Keratinocyte (primary cell): Measurements from ENCODE around the gene IGHMBP2. TPM values are rescaled to one million over a fixed set of nuclear protein-coding genes. Genes with fewer than 3 reads are reported as not detected.

Experiments used
- DNase-seq: peaks from one replicate; pipeline ENCODE4 v3.0.0-alpha.2; 2011; ENCODE audit warnings: low read depth, missing footprints, low spot score
- FAIRE-seq: peaks from 2 replicates; lab custom pipeline; 2011; peaks lifted over from hg19 to GRCh38; lab: Jason Lieb, UNC
- H2AFZ ChIP-seq: 2 replicates; pipeline ENCODE4 v1.6.0; 2012; ENCODE audit warnings: low read length, control low read depth, inconsistent platforms; ENCODE audit not compliant: control insufficient read depth
- H3K27ac ChIP-seq: 2 replicates; pipeline ENCODE4 v1.5.1; 2011; ENCODE audit warnings: low read length; ENCODE audit not compliant: control insufficient read depth, insufficient read depth
- H3K27me3 ChIP-seq: 3 replicates; pipeline ENCODE4 v1.6.0; 2011; ENCODE audit warnings: low read length; ENCODE audit not compliant: control insufficient read depth, insufficient read depth; ENCODE audit errors: extremely low read depth
- H3K36me3 ChIP-seq, 2 experiments: 2 replicates in 1 of 2; 3 replicates in 1 of 2; pipeline ENCODE4 v1.5.1; 2011; ENCODE audit warnings: low read length in 2 of 2, mild to moderate bottlenecking in 1 of 2; ENCODE audit not compliant: control insufficient read depth in 2 of 2, insufficient read depth in 2 of 2; ENCODE audit errors: extremely low read depth in 1 of 2
- H3K4me1 ChIP-seq: 3 replicates; pipeline ENCODE4 v1.5.1; 2011; ENCODE audit warnings: low read length; ENCODE audit not compliant: control insufficient read depth, insufficient read depth; ENCODE audit errors: extremely low read depth
- H3K4me2 ChIP-seq: 3 replicates; pipeline ENCODE4 v1.6.0; 2011; ENCODE audit warnings: low read depth, low read length; ENCODE audit not compliant: control insufficient read depth, insufficient read depth; ENCODE audit errors: extremely low read depth
- H3K4me3 ChIP-seq, 3 experiments: fragments of 200-600 bp in 1 of 3; sonication (generic) in 1 of 3; 2 replicates in 2 of 3; 3 replicates in 1 of 3; pipeline ENCODE4 v1.5.1; 2011 to 2016; ENCODE audit warnings: low read length in 3 of 3, mild to moderate bottlenecking in 3 of 3, control low read depth in 2 of 3, inconsistent platforms in 1 of 3, low read depth in 1 of 3, mixed read lengths in 1 of 3, mixed run types in 1 of 3, moderate library complexity in 1 of 3; ENCODE audit not compliant: control insufficient read depth in 2 of 3, insufficient read depth in 2 of 3; ENCODE audit errors: extremely low read depth in 1 of 3
- H3K79me2 ChIP-seq: 2 replicates; pipeline ENCODE4 v1.6.0; 2012; ENCODE audit warnings: low read length; ENCODE audit not compliant: control insufficient read depth, insufficient read depth
- H3K9ac ChIP-seq: 3 replicates; pipeline ENCODE4 v1.6.0; 2011; ENCODE audit warnings: low read length; ENCODE audit not compliant: control insufficient read depth, insufficient read depth; ENCODE audit errors: extremely low read depth
- H3K9me1 ChIP-seq: 3 replicates; pipeline ENCODE4 v1.6.0; 2011; ENCODE audit warnings: low read length; ENCODE audit not compliant: control insufficient read depth, insufficient read depth; ENCODE audit errors: extremely low read depth
- H3K9me3 ChIP-seq: 2 replicates; pipeline ENCODE4 v1.5.1; 2012; ENCODE audit warnings: low read depth, low read length; ENCODE audit not compliant: control insufficient read depth
- H4K20me1 ChIP-seq: 3 replicates; pipeline ENCODE4 v1.6.0; 2011; ENCODE audit warnings: low read length; ENCODE audit not compliant: control insufficient read depth, insufficient read depth; ENCODE audit errors: extremely low read depth
- CTCF ChIP-seq, 3 experiments: IDR thresholded peaks in 1 of 3; conservative IDR thresholded peaks in 1 of 3; optimal IDR thresholded peaks in 1 of 3; 2 replicates in 2 of 3; 3 replicates in 1 of 3; pipeline versions ENCODE3 to v1.5.1; 2011; ENCODE audit warnings: low read length in 3 of 3, mild to moderate bottlenecking in 3 of 3, moderate library complexity in 2 of 3, control low read depth in 1 of 3, inconsistent platforms in 1 of 3; ENCODE audit not compliant: insufficient read depth in 2 of 3; ENCODE audit errors: extremely low read depth in 1 of 3
- EZH2 ChIP-seq: IDR thresholded peaks from one replicate; pipeline ENCODE4 v1.6.1; 2012; ENCODE audit warnings: inconsistent platforms, mild to moderate bottlenecking, low read length, moderate library complexity
- dilution Hi-C: fragments of 300-500 bp; cut with MboI; formaldehyde crosslinking; loops from one replicate; pipeline ENCODE4 v1.7.0; 2020; ENCODE audit warnings: low sequenced_read_pairs; ENCODE audit not compliant: extremely low pct_ligation_motif_present
- polyA plus RNA-seq, 5 experiments: library from polyadenylated mRNA; depleted of rRNA in 3 of 5; stranded (reverse) in 3 of 5; stranded (forward) in 1 of 5; unstranded in 1 of 5; fragments of >200 nt; gene quantifications; 1 replicate in 1 of 5; 2 replicates in 3 of 5; 3 replicates in 1 of 5; pipeline versions ENCODE4 v1.2.1 to v1.2.3, GENCODE V29; 2011 to 2012; ENCODE audit warnings: missing spikeins in 2 of 5, low read depth in 1 of 5, low replicate concordance in 1 of 5

Gene IGHMBP2
- polyA plus RNA-seq, 1 donor (not counting 4 experiments of a cell fraction or from before 2014, with no cell fraction given) = 10.0 TPM

DNA sequence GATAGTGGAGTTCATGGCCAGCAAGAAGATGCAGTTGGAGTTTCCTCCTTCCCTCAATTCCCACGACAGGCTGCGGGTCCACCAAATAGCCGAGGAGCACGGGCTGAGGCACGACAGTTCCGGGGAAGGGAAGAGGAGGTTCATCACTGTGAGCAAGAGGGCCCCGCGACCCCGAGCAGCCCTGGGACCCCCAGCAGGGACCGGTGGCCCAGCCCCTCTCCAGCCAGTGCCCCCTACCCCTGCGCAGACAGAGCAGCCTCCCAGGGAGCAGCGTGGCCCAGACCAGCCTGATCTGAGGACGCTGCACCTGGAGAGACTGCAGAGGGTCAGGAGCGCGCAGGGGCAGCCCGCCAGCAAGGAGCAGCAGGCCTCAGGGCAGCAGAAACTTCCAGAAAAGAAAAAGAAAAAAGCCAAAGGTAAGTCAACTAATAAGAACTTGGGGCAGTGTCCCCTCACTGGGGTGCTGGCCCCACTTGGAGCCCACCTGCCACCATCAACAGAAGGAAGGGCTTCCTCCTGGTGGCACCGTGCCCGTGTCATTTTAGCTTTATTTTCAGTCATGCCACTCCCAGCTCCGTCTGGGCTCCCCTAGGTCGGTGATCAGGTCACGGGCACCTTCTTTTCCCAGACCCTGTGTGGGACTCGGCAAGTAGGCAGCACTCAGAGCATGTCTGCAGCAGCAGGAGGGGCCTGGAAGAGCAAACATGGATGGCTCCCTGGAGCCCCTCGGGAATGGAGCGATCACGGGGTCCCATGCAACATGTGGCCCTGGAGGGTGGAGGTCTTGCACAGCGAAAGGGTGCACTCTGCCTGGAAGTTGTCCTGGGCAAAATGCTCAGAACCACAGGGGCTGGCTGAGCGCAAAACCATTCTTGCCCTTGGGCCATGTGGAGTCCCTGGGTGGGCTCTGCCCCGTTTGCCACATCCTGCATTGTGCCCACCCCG lies 33.3 kb downstream of the IGHMBP2 start:
- Histone ChIP-seq H3K79me2 (no peaks in the 10 kb centered on the region), H2AFZ (no peak overlapping the region), H3K9me1 (no peaks in the 10 kb centered on the region), H3K9me3 (no peaks in the 10 kb centered on the region), H3K4me2 (no peak overlapping the region), H3K9ac (no peak overlapping the region), H3K4me3 (no peak overlapping the region), H4K20me1 (no peaks in the 10 kb centered on the region), H3K27ac (no peak overlapping the region), H3K4me1 (no peaks in the 10 kb centered on the region), H3K36me3 (peaks cover 18 to 27% of the 10 kb centered on the region in 2 experiments), H3K27me3 (no peaks in the 10 kb centered on the region)
- DNase-seq = no peak
- no peak for TF ChIP-seq EZH2
- TF ChIP-seq CTCF (optimal IDR thresholded peaks at IDR 0.05 in 1 of 3, IDR thresholded peaks at IDR 0.05 in 1 of 3, conservative IDR thresholded peaks at IDR 0.05 in 1 of 3; ENCODE audit: extremely low read depth in 1 of 3, insufficient read depth in 2 of 3, low read length in 3 of 3) = no peak
- FAIRE-seq = no peak
- dilution Hi-C loops = no loop called here

GRCh38 chr11:68938088-68938487 lies 34.4 kb downstream of the IGHMBP2 start:
- dilution Hi-C loops = no loop called here
- Histone ChIP-seq H3K36me3 (peaks cover 18 to 26% of the 10 kb centered on the region in 2 experiments), H3K4me1 (no peaks in the 10 kb centered on the region), H3K9ac (no peak overlapping the region), H3K27ac (no peak overlapping the region), H3K9me3 (no peaks in the 10 kb centered on the region), H3K79me2 (no peaks in the 10 kb centered on the region), H3K27me3 (no peaks in the 10 kb centered on the region), H3K4me2 (no peak overlapping the region), H2AFZ (no peak overlapping the region), H4K20me1 (no peaks in the 10 kb centered on the region), H3K9me1 (no peaks in the 10 kb centered on the region), H3K4me3 (no peak overlapping the region)
- TF ChIP-seq CTCF (optimal IDR thresholded peaks at IDR 0.05 in 1 of 3, IDR thresholded peaks at IDR 0.05 in 1 of 3, conservative IDR thresholded peaks at IDR 0.05 in 1 of 3; ENCODE audit: extremely low read depth in 1 of 3, insufficient read depth in 2 of 3, low read length in 3 of 3) = no peak
- no peak for TF ChIP-seq EZH2
- FAIRE-seq (no peak), DNase-seq (no peak)
